Kidney (tissue), 14 donors: ENCODE data around the gene DNAH17. TPM values are rescaled to one million over a fixed set of nuclear protein-coding genes. Genes with fewer than 3 reads are reported as not detected.

ENCODE experiments used
- DNase-seq, 5 donors: peaks; one replicate each; pipeline ENCODE4 v3.0.0-alpha.2; 2013 to 2020
- FAIRE-seq: peaks from 2 replicates; lab custom pipeline; 2012; peaks lifted over from hg19 to GRCh38; lab: Jason Lieb, UNC
- H3K27ac ChIP-seq, 2 donors: one replicate each; pipeline ENCODE4 v1.7.0; 2013; ENCODE audit warnings: low read depth in 2 of 2, low read length in 2 of 2, inconsistent platforms in 1 of 2
- H3K27me3 ChIP-seq: one replicate; pipeline ENCODE4 v1.7.1; 2013; ENCODE audit warnings: low read length, inconsistent platforms; ENCODE audit not compliant: control insufficient read depth, insufficient read depth
- H3K36me3 ChIP-seq, 3 donors: one replicate each; pipeline versions ENCODE4 v1.7.0 to v1.7.1; 2013; ENCODE audit warnings: low read length in 3 of 3, control low read depth in 1 of 3, inconsistent platforms in 1 of 3; ENCODE audit not compliant: insufficient read depth in 3 of 3, control insufficient read depth in 2 of 3
- H3K4me1 ChIP-seq, 3 donors: one replicate each; pipeline versions ENCODE4 v1.7.0 to v1.7.1; 2013; ENCODE audit warnings: low read length in 3 of 3, inconsistent platforms in 1 of 3, low read depth in 1 of 3; ENCODE audit not compliant: control insufficient read depth in 2 of 3, insufficient read depth in 2 of 3
- H3K4me3 ChIP-seq, 3 donors: one replicate each; pipeline versions ENCODE4 v1.7.0 to v1.8.1; 2013; ENCODE audit warnings: low read length in 3 of 3, control low read depth in 1 of 3, inconsistent platforms in 1 of 3
- H3K9ac ChIP-seq, 3 donors: one replicate each; pipeline versions ENCODE4 v1.7.0 to v1.7.1; 2013; ENCODE audit warnings: low read length in 3 of 3, control low read depth in 1 of 3, inconsistent platforms in 1 of 3
- H3K9me3 ChIP-seq, 3 donors: one replicate each; pipeline versions ENCODE4 v1.7.0 to v1.7.1; 2013; ENCODE audit warnings: low read length in 3 of 3, control low read depth in 1 of 3, inconsistent platforms in 1 of 3; ENCODE audit not compliant: control insufficient read depth in 2 of 3, insufficient read depth in 1 of 3
- intact Hi-C: fragments of 100-400 bp; cut with DNase I; formaldehyde crosslinking; loops from one replicate; pipeline ENCODE4 v1.11.1; 2022
- polyA plus RNA-seq: library from polyadenylated mRNA; stranded (reverse); fragments of 350-450 nt; fragmentation: Illumina TruSeq; extraction: RNeasy Lipid Tissue Mini Kit (QIAGEN cat#74804); gene quantifications from one replicate; pipeline ENCODE4 v1.2.3, GENCODE V29; 2014; ENCODE audit warnings: low read depth, low replicate concordance; ENCODE audit not compliant: insufficient read depth
- total RNA-seq: library from RNA; stranded (reverse); fragmentation: NEBNext Ultra II Directional; extraction: Animal tissue kit (Norgen Biotek cat#: 25700); gene quantifications from one replicate; pipeline ENCODE4 v1.2.1, GENCODE V29; 2021
- TF ChIP-seq, protein P1 (sequence below): IDR thresholded peaks from 3 replicates; pipeline ENCODE4 v1.5.1; 2012; ENCODE audit warnings: mild to moderate bottlenecking, moderate library complexity, borderline replicate concordance; ENCODE audit not compliant: insufficient read depth; ENCODE audit errors: extremely low read depth
- donor health status: control.
- donor health status: control.
- donor health status: control.
- donor health status: control.
- donor health status: control.
- donor health status: DM: yes; HTN: yes; CAD: no.
- donor health status: Normal renal cell carcinoma (clear cell type).

The DNAH17 gene
- total and polyA plus RNA-seq, 2 donors from 2014 or later, result 0.09 to 0.17 TPM

DNA sequence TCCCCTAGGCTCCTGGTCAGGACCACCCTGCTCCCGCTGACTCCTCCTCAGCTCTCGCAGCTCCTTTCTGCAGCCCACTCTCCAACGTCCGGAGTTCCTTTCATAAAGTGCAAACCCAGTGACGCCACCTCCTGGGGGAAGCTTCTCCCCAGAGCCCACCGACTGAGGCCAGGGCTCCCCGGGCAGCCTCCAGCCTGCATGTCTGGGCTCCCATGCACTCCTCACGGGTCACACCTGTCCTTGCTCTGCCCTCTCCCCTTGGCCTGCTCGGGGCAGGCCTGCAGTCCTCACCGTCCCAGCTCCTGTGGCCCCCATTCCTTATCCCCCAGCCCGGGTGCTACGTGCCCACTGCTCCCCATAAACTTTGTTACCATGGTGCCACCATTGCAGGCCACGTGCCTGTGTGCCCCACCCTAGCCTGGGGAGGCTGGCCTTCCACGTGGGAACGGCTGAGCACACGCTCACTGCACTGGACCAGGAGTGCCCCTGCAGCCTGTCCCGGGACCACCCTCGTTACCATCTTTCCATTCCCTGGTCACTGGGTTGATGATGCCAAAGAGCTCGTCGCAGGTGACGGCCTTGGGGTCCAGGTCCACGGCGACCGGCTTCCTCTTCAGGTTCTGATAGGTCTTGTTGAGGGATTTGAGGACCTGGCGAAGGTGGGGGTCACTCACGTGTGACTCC, 84.9 kb downstream of the DNAH17 start:
- Histone ChIP-seq H3K9me3 (no peaks in the 10 kb centered on the region), H3K4me3 (no peak overlapping the region), H3K27me3 (no peaks in the 10 kb centered on the region), H3K27ac (no peak overlapping the region), H3K4me1 (no peaks in the 10 kb centered on the region), H3K36me3 (no peaks in the 10 kb centered on the region), H3K9ac (no peak overlapping the region)
- intact Hi-C loops, result no loop called here
- TF ChIP-seq, protein P1, sequence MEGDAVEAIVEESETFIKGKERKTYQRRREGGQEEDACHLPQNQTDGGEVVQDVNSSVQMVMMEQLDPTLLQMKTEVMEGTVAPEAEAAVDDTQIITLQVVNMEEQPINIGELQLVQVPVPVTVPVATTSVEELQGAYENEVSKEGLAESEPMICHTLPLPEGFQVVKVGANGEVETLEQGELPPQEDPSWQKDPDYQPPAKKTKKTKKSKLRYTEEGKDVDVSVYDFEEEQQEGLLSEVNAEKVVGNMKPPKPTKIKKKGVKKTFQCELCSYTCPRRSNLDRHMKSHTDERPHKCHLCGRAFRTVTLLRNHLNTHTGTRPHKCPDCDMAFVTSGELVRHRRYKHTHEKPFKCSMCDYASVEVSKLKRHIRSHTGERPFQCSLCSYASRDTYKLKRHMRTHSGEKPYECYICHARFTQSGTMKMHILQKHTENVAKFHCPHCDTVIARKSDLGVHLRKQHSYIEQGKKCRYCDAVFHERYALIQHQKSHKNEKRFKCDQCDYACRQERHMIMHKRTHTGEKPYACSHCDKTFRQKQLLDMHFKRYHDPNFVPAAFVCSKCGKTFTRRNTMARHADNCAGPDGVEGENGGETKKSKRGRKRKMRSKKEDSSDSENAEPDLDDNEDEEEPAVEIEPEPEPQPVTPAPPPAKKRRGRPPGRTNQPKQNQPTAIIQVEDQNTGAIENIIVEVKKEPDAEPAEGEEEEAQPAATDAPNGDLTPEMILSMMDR, result no peak
- DNase-seq, result no peak
- no peak for FAIRE-seq

DNA sequence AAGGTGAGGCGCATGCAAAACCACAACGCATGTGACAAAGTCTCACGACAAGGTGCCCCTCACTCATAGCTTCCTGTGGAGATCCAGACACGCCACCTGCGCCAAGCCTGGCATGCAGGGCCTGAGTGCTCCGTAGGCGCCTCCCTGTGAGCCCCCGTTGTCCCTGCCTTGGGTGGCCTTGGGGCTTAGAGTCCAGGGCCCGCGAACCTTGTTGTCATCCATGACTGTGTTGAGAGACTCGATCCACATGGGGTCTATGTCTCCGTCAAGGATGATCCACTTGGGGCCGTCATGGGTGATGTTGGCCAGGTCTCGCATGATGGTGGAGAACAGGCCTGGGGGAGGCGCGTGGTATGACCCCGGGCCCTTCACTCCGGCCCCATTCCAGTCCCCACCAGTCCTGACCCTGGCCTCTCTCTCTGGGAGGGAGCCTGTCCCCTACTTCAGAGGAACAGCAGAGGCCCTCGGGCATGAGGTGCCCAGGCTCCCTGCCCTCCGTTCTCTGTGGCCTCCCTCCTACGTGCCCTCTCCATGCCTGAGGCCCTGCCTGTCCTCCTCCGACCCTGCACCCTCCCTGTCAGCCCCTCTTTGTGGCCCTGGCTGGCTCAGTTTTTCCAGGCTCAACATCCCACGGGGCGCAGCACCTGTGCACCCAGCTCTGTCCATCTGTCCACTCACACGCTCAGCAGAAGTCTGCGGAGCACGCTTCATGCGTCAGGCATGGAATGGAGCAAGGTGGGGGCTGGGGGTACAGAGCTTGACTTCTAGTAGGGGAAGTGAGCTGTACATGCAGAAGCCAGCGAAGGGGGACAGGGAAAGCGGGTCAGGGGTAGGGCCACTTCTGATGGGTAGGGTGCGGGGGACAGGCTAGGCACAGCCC, 85.7 kb downstream of the DNAH17 start:
- TF ChIP-seq, protein P1, result no peak
- FAIRE-seq (no peak), DNase-seq (no peak)
- Histone ChIP-seq H3K4me1 (no peaks in the 10 kb centered on the region), H3K9me3 (no peaks in the 10 kb centered on the region), H3K4me3 (no peak overlapping the region), H3K9ac (no peak overlapping the region), H3K36me3 (no peaks in the 10 kb centered on the region), H3K27ac (no peak overlapping the region), H3K27me3 (no peaks in the 10 kb centered on the region)
- intact Hi-C loops, result no loop called here

DNA sequence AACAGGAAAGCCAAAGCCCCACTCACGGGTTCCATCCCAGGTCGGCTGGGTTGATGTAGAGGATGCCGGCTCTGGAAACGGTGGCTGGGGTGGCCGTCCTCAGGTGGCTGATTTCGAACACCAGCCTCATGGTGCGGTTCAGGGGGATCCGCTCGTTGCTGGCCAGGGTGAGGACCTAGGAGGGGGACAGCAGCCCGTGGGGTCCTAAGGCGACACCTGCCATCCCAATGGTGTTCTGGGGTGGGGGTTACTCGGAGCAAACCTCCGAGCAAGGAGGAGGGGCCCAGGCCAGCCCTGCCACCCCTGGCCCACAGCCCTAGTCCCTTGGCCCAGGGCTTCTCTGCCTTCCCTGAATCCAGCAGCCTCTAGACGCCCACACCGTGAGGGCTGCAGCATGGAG, 86.5 kb downstream of the DNAH17 start:
- FAIRE-seq, result no peak
- no peak overlapping the region for H3K9ac ChIP-seq

More for the DNA sequence above, 86.5 kb downstream of the DNAH17 start:
- H3K4me3 ChIP-seq, result no peak overlapping the region
- intact Hi-C loops, result no loop called here
- no peaks in the 10 kb centered on the region for H3K27me3 ChIP-seq
- no peak for DNase-seq
- no peaks in the 10 kb centered on the region for H3K9me3 ChIP-seq
- H3K4me1 ChIP-seq, result no peaks in the 10 kb centered on the region
- TF ChIP-seq, protein P1, result no peak
- H3K27ac ChIP-seq, result no peak overlapping the region
- H3K36me3 ChIP-seq, result no peaks in the 10 kb centered on the region
